Skin of body (tissue), 2 donors: ENCODE results near the gene ADCY10. TPM values are rescaled to one million over a fixed set of nuclear protein-coding genes. Genes with fewer than 3 reads are reported as not detected.
"Not testable (repeated sequence)": the region's sequence is repeated elsewhere in the genome, so short reads cannot be mapped to it uniquely, and the experiment has no call there.

Source experiments
- DNase-seq: peaks from one replicate; lab custom pipeline; 2025; lab: John Stamatoyannopoulos, UW
- total RNA-seq: library from RNA; depleted of rRNA; stranded (reverse); fragments of >200 nt; gene quantifications from one replicate; pipeline ENCODE4 v1.2.3, GENCODE V29; 2014

Gene ADCY10
- total RNA-seq, 1 donor from 2014 or later = 0.20 TPM

GRCh38 chr1:167893798-167894197 is 20.1 kb downstream of the ADCY10 start:
- DNase-seq = no peak

DNA sequence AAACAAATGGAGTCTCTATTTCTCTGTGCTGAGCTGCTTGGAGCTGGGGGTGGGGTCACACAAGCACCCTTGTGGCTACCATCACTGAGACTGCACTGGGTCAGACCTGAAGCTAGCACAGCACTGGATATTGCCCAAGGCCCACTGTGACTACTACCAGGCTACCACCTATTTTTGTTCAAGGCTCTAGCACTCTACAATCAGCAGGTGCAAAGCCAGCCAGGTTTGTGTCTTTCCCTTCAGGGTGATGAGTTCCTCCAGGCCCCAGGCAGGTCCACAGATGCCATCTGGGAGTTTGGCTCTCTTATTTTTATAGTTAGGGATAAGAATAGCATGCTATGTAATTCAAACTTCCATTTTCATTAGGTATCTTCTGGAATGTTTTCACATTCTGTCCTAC is 23.5 kb downstream of the ADCY10 start:
- DNase-seq = no peak

- not testable (repeated sequence) for DNase-seq
These were observed 26.7 kb downstream of the ADCY10 start for GRCh38 chr1:167887187-167887586.

- no peak for DNase-seq
These were observed 31.6 kb downstream of the ADCY10 start for GRCh38 chr1:167882376-167882775.

GRCh38 chr1:167881786-167882185 is 32.1 kb downstream of the ADCY10 start:
- DNase-seq = no peak

GRCh38 chr1:167881069-167881468 is 32.9 kb downstream of the ADCY10 start:
- no peak for DNase-seq

GRCh38 chr1:167880580-167881021 is 33.3 kb downstream of the ADCY10 start:
- DNase-seq = no peak

DNA sequence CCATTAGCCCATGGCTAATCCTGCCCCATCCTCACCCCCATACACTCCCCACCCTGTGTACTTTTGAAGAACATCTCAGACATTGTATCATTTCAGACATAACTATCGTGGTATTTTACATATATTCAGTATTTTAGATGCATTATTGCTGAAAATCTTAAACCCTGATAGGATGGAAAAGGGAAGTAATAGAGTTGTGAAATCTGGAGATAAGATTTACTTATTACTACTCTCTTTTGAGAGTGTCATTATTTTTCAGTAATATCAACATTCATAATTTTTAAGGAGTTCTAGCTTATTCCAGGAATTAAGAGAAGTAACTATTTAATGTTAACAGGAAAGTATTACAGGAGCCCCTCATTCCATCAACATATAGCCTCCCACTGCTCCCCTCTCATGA is 34.4 kb downstream of the ADCY10 start:
- no peak for DNase-seq

- DNase-seq = no peak
These were observed 35.4 kb downstream of the ADCY10 start for GRCh38 chr1:167878372-167879160.

GRCh38 chr1:167876597-167877175 is 37.2 kb downstream of the ADCY10 start:
- DNase-seq = no peak

GRCh38 chr1:167871331-167871730 is 42.6 kb downstream of the ADCY10 start:
- no peak for DNase-seq

DNA sequence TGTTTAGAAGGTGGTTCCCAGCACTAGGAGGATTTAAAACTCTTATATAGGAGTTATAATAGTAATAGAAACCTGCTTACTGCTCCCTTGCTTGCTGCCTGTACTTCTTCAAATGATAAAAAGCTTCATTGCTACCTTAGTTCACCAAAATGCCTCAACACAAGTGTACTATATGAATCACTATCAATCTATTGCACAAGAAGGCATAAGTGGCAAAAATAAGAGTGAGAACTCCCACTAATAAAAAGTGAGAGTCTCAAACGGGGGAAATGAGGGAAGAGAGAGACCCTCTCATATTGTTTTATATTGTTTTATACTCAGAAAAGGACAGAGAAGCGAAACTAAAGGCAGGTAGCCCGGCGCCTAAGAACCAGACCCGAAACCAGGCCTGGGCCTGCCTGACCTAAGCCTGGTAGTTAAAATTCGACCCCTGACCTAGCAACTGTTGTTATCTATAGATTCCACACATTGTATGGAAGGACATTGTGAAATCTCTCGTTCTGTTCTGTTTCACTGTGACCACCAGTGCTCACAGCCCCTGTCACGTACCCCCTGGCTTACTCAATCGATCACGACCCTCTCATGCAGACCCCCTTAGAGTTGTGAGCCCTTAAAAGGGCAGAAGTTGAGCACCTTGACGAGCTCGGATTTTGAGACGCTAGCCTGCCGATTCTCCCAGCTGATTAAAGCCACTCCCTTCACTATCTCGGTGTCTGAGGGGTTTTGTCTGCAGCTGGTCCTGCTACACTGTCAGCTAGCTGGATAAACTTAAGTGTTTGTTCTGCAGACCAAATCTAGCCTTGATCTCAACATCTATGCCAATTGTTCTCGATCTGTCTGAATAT is 44.6 kb downstream of the ADCY10 start:
- DNase-seq = not testable (repeated sequence)

DNA sequence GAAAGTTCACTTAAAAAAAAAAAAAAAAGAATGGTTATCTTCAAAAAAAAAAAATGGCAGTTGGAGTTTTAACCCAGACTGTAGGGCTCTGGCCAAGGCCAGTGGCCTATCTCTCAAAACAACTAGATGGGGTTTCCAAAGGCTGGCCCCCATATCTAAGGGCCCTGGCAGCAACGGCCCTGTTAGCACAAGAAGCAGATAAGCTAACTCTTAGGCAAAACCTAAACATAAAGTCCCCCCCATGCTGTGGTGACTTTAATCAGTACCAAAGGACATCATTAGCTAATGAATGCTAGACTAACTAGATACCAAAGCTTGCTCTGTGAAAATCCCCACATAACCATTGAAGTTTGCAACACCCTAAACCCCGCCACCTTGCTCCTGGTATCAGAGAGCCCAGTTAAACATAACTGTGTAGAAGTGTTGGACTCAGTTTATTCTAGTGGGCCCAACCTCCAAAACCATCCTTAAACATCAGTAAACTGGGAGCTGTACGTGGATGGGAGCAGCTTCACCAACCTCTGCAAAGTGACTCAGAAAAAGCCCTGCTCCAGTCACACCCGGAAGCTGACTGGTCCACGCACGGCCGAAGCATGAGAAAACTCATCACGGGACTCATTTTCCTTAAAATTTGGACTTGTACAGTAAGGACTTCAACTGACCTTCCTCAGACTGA is 47.1 kb downstream of the ADCY10 start:
- DNase-seq = not testable (repeated sequence)

- DNase-seq = not testable (repeated sequence)
These were observed 47.6 kb downstream of the ADCY10 start for GRCh38 chr1:167866326-167866725.

DNA sequence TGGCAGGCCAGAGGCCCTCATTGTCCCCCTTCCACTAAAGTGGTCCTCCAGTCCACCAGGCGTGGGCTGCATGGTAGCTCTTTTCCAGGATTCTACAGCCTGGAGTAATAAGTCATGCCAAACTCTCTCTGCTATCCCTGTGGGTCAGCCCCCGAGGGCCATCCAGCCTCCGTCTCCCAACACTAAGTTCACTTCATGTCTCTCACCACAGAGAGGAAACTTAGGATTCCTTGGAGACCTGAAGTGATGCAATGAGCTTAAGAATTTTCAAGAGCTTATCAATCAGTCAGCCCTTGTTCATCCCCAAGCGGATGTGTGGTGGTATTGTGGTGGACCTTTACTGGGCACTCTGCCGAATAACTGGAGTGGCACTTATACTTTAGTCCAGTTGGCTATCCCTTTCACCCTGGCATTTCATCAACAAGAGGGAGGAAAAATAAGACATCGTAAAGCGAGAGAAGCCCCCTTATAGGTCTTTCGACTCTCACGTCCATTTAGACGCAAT is 48.1 kb downstream of the ADCY10 start:
- not testable (repeated sequence) for DNase-seq

GRCh38 chr1:167865193-167865592 is 48.7 kb downstream of the ADCY10 start:
- not testable (repeated sequence) for DNase-seq

GRCh38 chr1:167864392-167865032 is 49.4 kb downstream of the ADCY10 start:
- DNase-seq = no peak

- no peak for DNase-seq
These were observed 50.0 kb downstream of the ADCY10 start for GRCh38 chr1:167863921-167864279.

DNA sequence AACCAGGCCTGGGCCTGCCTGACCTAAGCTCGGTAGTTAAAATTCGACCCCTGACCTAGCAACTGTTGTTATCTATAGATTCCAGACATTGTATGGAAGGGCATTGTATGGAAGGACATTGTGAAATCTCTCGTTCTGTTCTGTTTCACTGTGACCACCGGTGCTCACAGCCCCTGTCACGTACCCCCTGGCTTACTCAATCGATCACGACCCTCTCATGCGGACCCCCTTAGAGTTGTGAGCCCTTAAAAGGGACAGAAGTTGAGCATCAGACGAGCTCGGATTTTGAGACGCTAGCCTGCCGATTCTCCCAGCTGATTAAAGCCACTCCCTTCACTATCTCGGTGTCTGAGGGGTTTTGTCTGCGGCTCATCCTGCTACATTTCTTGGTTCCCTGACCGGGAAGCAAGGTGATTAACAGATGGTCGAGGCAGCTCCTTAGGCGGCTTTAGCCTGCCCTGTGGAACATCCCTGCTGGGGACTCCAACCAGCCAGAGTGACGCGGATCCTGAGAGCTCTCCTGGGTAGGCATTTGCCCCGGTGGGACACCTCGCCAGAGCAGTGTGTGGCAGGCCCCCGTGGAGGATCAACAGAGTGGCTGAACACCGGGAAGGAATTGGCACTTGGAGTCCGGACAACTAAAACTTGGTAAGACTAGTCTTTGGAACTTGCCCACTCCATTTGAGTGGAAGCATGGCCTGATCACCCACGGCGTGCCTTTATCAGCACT is 50.6 kb downstream of the ADCY10 start:
- not testable (repeated sequence) for DNase-seq

- DNase-seq = no peak
These were observed 51.4 kb downstream of the ADCY10 start for GRCh38 chr1:167862432-167863076.
